Activated T-cell treated with anti-CD3 and anti-CD28 coated beads for 48 hours (primary cell): ENCODE results near the gene TRPM6.

Experiments used
- DNase-seq: peaks from one replicate; pipeline ENCODE4 v3.0.0-alpha.2; 2020; ENCODE audit warnings: low read depth

Gene TRPM6

DNA sequence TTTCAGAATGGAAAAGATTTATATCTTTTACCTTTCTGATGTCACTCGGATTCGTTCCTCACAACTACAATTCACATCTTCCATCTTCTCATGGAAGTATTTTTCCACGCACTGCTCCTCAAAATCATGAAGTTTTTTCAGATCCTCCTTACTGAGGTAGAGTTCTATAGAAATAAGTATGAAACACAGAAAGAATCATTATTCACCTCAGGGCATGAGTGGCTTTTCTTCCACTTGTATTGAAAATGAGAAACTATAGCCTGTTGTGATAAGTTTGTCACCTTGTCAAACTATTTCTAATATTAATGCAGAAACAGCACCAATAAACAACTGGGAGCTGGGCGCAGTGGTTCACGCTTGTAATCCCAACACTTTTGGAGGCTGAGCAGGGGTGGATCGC, 116.0 kb downstream of the TRPM6 start:
- DNase-seq = no peak

GRCh38 chr9:74771262-74771585, 116.5 kb downstream of the TRPM6 start:
- peak; percentile 12 for DNase-seq

- DNase-seq = peak; percentile 31
Measured at GRCh38 chr9:74770508-74771261, 117.0 kb downstream of the TRPM6 start.

DNA sequence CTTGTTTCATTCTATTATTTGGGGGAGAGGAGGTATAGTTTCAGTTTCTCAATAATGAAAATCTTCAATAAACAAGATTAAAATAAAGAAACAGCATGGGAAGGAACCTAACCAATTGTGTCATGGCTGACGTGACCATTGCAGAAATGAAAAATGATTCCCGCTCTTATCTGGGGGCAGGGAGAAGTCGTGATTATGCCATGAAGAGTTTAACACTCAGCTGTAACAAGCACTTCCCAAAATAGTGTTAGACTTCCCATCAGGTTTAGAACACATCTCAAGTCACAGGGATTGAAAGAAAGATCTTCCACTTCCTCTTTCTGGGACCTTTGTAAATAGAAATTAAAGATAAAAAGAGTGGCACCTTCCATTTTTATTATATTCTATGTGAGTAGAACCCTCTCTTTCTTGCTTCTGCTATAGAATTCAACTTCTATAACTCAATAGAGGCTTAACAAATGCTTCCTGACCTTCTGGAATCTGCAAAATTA, 122.2 kb downstream of the TRPM6 start:
- no peak for DNase-seq

DNA sequence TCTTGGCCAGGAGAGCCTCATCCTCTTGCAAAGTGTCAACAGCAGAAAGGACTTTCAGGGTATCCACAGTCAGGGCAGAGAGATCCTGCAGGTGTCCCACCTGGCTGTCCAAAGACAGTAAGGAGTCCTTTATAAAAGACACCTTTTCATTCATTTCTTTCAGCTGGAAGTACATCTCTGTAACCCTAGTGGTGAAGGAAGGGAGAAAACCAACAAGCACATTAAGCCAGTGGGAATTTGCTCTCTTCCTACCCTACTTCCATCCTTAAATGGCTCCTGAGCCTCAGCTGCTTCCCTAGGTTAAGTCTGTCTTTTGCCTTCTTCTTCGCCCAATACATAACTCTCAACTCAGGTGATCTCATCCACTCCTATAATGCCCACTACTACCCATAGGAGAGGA, 124.8 kb downstream of the TRPM6 start:
- DNase-seq = no peak

DNA sequence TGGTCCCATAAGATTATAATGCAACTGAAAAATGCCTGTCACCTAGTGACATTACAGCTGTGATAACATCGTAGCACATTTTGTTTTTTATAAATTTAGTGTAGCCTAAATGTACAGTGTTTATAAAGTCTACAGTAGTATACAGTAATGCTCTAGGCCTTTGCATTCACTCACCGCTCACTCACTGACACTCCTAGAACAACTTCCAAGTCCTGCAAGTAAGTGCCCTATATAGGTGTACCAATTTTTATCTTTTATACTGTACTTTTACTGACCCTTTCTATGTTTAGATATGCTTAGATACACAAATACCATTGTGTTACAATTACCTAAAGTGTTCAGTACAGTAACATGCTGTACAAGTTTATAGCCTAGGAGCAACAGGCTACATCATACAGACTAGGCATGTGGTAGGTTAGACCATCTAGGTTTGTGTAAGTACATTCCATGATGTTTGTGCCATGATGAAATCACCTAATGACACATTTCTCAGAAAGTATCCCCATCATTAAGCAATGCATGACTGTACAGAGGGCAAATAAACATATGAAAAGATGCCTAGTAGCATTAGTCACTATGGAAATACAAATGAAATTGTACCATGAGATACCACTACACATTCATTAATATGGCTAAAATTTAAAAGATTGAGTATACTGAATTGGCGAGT, 127.6 kb downstream of the TRPM6 start:
- DNase-seq = no peak

- DNase-seq = no peak
Measured at GRCh38 chr9:74755999-74756398, 131.7 kb downstream of the TRPM6 start.

GRCh38 chr9:74755355-74755754, 132.4 kb downstream of the TRPM6 start:
- no peak for DNase-seq

DNA sequence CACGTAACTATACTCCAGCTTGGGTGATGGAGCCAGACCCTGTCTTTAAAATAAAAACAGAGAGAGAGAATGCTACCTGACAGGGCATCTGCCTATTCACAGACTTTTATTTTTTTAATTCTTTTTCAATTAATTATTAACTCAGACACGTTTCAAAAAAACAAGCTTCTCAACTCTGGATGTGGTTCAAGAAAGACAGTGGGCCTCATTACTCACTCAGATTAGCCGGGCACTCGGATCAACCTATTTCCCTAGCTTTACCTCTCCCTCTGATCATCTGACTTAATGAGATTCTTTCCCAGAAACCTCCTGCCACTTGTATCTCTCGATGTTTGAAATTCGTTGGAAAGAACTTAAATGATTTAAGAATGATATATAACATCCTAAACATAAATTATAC, 134.1 kb downstream of the TRPM6 start:
- no peak for DNase-seq

- DNase-seq = no peak
Measured at GRCh38 chr9:74748966-74749365, 138.8 kb downstream of the TRPM6 start.

DNA sequence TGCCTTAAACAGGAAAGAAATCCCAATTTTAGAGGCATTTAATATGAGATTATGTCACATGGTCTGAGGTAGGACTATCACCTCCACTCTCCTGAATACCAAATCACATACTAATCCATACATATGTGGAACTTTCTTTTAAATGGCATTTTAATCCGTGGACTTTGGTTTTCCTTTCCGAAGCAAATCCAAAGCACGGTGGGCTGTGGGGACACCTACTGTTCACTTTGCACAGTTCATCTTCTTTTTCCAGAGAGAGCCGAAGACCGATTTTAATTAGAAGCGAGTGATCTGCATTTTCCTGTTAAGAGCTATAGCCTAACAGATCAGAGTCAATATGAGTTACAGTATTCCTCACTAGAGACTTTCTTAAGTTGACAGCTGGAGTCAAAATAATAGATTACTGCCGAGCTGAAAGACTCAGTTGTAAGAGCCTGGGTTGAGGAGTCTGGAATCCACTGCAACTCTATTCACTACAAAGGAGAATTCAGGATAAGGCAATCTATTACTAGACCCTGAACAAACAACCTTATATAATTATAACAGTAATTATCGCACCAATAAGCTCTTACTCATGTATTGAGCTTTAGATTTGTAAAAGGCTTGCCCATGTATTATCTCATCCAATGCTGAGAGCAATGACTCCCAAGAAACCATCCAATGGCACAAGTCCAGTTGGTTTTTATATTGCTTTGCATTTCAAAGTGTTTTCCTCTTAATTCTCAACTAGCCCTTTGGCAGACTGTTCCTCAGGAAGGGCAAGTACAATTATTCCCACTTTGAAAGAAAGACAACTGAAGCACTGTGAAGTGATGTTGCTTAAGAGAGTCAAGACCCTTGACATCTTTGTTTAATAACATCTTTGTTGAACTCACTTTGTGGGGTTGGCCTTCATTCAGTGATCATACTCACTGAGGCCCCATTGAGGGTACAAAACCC, 144.7 kb downstream of the TRPM6 start:
- no peak for DNase-seq

DNA sequence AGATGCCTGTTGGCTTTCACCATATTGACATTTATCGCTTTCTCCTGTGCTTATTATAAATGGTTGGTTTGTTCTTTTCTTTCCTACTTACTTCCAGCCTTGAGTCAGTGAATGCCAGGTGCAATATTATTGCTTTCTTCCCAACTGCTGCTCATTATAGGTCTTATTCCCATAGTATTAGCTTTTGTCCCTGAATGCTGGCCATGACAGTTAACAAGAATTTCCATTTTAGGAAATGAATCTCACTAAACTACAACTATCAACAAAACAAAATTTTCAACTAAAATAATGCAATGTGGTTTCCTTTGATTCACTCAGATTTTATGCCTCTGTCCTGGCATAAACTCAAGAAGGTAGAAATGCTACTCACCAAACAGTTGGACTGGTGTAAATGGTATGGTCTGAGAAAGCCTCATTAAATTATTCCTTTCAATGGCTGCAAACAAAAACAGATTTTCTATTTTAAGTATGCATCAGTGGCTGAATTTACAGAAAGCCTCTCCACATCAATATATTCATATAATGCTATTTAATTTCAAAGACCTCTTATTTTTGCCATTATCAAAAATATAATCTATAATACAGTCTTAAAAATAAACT, 145.4 kb downstream of the TRPM6 start:
- DNase-seq = no peak

DNA sequence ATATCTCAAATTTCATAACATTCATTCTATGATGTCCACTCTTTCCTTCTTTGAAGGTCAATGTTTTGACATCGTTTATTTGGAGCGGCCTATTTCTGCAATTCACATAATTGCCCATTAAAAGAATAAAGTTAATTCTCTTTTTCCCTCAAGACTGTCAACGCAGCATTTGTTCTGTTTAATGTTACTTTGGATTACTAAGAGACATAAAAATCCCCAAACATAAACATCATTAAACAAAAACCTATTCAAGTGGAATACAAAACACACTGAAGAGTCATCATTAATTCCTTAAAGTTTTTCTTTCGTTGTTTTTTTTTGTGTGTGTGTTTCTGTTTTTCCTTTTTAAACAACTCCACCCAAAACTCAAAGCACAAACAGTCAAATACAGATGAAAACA, 151.1 kb downstream of the TRPM6 start:
- no peak for DNase-seq

DNA sequence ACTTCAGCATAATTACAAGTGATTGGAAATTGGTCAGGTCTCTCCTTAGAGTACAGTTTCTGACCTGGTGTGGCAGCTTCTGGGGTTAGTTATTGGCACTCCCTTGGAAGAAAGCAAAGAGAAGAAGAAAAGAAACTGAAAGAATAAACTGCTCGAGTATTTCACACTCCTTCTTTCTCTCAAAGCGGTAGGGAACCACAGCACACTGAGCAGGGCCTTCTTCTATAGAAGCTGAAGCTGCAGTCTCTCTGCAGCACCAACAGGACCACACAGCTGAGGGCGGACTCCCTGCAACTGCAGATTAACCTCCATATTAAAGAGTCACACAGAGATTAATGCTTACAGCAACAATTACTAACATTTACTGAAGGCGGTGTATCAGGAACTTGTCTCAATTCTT, 152.0 kb downstream of the TRPM6 start:
- no peak for DNase-seq

GRCh38 chr9:74729136-74729695, 158.5 kb downstream of the TRPM6 start:
- DNase-seq = no peak

DNA sequence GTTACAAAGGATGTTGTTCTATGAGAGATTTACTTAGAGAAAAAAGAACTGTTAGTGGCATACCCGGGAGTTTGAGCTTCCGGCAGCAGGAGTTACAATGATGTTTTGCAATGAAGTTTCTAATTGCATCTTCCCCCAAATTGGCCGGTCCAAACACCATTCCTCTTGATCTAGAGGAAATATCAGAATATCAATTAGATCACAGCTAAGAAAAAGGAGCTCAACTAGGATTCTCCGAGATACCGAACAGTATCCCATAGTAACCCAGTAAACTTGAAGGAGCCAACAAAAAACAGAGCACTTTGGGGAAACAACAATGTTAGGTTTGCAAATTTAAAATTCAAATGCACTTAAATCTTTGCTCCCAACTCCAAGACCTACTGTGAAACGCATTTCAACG, 159.5 kb downstream of the TRPM6 start:
- no peak for DNase-seq

DNA sequence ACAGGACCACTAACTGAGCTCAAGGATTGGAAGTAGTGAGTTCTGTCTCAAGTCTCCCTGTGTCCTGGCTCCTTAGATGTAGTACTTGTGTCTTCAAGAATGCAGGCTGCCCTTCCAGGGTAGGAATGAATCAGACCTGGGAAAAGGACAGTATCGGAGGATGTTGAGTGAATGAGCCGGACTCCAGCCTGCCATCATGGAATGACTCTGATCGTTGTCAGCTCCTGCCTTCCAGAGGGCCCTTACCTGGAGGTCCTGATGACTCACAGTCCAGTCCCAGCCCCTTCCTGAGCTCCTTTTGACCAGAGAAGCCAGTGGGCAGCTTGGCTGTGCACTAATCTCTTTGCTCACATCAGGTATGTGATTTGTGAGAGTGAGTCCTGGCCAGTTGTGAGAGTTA, 161.1 kb downstream of the TRPM6 start:
- no peak for DNase-seq

GRCh38 chr9:74724317-74724716, 163.4 kb downstream of the TRPM6 start:
- no peak for DNase-seq

DNA sequence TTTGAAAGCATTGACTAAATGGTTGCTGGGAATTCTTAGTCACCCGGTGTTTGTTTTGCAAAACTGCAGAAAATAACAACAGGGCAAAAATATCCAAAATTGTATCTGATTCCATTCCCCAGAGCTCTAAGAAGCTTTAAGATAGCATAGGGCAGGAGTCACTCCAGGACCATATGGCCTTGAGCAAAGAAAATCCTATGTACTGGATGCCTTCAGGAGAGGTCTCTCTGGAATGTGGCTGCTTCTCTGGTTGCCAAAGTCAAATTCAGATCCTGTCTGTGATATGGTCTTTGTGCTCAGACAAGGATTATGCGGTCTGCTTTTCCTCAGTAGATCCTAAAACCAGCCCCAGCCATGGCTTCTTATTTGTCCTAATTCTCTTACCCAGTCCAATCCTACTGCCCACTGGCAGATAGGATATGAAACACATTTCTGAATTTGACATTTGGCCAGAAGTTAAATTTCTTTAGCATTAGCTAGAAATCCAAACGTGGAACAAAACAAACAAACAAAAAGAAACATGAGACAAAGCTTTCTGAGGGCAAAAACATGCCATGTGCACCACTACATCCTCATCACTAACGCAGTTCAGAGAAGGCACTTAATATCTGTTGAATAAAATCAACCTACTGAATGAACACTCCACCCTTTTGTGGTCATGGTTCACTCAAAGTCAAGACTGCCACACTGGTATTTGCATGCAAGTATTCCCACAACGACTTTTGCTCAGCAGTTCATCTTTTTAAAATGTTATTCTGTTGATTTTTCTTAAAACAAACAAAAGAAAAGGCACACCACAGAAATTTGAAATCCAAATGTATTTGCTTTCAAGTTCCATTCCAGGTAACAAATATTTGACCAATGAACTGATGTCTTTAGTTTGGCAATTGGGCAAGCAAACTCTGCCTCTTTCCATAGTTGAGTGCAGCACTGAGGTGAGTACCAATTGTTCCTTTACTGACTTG, 165.7 kb downstream of the TRPM6 start:
- no peak for DNase-seq

DNA sequence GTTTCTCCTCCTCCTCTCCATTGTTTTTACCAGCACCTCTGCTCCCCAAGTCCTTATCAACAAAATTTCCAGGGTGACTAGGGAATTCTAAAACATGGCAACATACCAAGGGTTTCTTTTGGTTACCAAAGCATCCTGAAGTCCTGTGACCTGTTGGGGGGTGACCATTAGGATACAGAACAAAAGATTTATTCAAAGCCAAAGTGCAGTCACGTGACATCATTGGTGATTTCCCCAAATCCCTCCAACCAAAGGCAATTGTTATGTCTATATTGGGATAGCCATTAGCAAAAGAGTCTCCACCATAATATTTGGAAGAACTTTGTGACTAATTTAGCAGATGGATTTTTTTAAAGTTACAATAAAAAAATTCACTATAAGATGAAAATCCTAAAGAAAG, 168.4 kb downstream of the TRPM6 start:
- DNase-seq = no peak

- DNase-seq = no peak
Measured at GRCh38 chr9:74718709-74719108, 169.0 kb downstream of the TRPM6 start.
